Measurements from ENCODE around the gene FOXJ2. TPM values are rescaled to one million over a fixed set of nuclear protein-coding genes. Genes with fewer than 3 reads are reported as not detected.

The FOXJ2 gene
- total RNA-seq, 4 donors from 2014 or later: 10.9 to 23.0 (median 13.3) TPM

GRCh38 chr12:8048906-8049305 is 16.4 kb downstream of the FOXJ2 start:
- no peak for TF ChIP-seq CTCF (IDR thresholded peaks at IDR 0.05; ENCODE audit: low read depth)

- TF ChIP-seq CTCF (IDR thresholded peaks at IDR 0.05; ENCODE audit: low read depth): no peak
Observed at GRCh38 chr12:8050600-8051250, 18.2 kb downstream of the FOXJ2 start.

GRCh38 chr12:8052679-8053078 is 20.2 kb downstream of the FOXJ2 start:
- TF ChIP-seq CTCF (IDR thresholded peaks at IDR 0.05; ENCODE audit: low read depth): no peak

GRCh38 chr12:8054816-8055215 is 22.3 kb downstream of the FOXJ2 start:
- TF ChIP-seq CTCF (IDR thresholded peaks at IDR 0.05; ENCODE audit: low read depth): no peak

GRCh38 chr12:8057306-8057705 is 24.8 kb downstream of the FOXJ2 start:
- TF ChIP-seq CTCF (IDR thresholded peaks at IDR 0.05; ENCODE audit: low read depth): no peak

- TF ChIP-seq CTCF (IDR thresholded peaks at IDR 0.05; ENCODE audit: low read depth): no peak
Observed at GRCh38 chr12:8057839-8058238, 25.3 kb downstream of the FOXJ2 start.

GRCh38 chr12:8058506-8058905 is 26.0 kb downstream of the FOXJ2 start:
- no peak for TF ChIP-seq CTCF (IDR thresholded peaks at IDR 0.05; ENCODE audit: low read depth)
